ENCODE measurements around the gene DCUN1D2. TPM values are rescaled to one million over a fixed set of nuclear protein-coding genes. Genes with fewer than 3 reads are reported as not detected.
"Not testable (repeated sequence)": the region's sequence is repeated elsewhere in the genome, so short reads cannot be mapped to it uniquely, and the experiment has no call there.

Gene DCUN1D2
- total RNA-seq, 1 donor from 2014 or later = 23.8 TPM

DNA sequence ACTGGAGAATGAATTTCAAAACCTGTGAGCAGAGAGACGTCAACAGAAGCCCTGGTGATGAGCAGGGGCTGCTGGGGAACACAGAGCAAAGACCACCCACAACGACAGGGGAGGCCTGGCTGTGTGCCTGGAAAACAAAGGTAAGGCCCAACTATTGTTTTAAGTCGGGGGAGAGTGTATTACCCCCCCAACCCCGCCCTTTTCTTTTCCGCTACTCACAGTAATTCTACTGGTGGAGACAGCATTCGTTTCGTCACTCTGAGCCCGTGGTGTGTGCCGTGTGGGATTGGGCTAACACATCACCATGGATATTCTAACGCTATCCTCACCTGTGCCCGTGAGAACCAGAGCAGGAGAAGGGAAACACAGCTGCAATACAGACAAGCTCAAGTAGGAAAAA is 18.7 kb downstream of the DCUN1D2 start:
- Mint-ChIP-seq H3K4me3 (no peak overlapping the region), H3K27ac (no peak overlapping the region), H3K36me3 (peaks cover 54% of the 10 kb centered on the region), H3K27me3 (ENCODE audit: insufficient read depth, low read depth) (peaks cover 3% of the 10 kb centered on the region), H3K4me1 (peaks cover 26% of the 10 kb centered on the region), H3K9me3 (peaks cover 10% of the 10 kb centered on the region)
- no peak overlapping the region for H2AFZ ChIP-seq (replicated peaks)
- peaks cover 3% of the 10 kb centered on the region for H3K36me3 ChIP-seq
- no peaks in the 10 kb centered on the region for H4K20me1 ChIP-seq (ENCODE audit: low read depth)
- TF ChIP-seq EZH2phosphoT487 (IDR thresholded peaks at IDR 0.05) = no peak
- TF ChIP-seq EZH2 (IDR thresholded peaks at IDR 0.05) = no peak
- TF ChIP-seq, protein P1, sequence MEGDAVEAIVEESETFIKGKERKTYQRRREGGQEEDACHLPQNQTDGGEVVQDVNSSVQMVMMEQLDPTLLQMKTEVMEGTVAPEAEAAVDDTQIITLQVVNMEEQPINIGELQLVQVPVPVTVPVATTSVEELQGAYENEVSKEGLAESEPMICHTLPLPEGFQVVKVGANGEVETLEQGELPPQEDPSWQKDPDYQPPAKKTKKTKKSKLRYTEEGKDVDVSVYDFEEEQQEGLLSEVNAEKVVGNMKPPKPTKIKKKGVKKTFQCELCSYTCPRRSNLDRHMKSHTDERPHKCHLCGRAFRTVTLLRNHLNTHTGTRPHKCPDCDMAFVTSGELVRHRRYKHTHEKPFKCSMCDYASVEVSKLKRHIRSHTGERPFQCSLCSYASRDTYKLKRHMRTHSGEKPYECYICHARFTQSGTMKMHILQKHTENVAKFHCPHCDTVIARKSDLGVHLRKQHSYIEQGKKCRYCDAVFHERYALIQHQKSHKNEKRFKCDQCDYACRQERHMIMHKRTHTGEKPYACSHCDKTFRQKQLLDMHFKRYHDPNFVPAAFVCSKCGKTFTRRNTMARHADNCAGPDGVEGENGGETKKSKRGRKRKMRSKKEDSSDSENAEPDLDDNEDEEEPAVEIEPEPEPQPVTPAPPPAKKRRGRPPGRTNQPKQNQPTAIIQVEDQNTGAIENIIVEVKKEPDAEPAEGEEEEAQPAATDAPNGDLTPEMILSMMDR (IDR thresholded peaks at IDR 0.05) = no peak
- no peak overlapping the region for H3K9ac ChIP-seq
- H3K9me3 ChIP-seq (ENCODE audit: low read depth) = no peaks in the 10 kb centered on the region
- no peaks in the 10 kb centered on the region for H3K27me3 ChIP-seq
- H3K4me2 ChIP-seq = no peak overlapping the region
- peaks cover 14% of the 10 kb centered on the region for H3K4me1 ChIP-seq
- H3K4me3 ChIP-seq = no peak overlapping the region
- H3K79me2 ChIP-seq (ENCODE audit: low read depth) = peaks cover 37% of the 10 kb centered on the region
- no peak overlapping the region for H3K27ac ChIP-seq
- H3F3A ChIP-seq (ENCODE audit: low read depth) = peaks cover 33% of the 10 kb centered on the region
- peak; percentile 24 for DNase-seq (ENCODE audit: low spot score)

DNA sequence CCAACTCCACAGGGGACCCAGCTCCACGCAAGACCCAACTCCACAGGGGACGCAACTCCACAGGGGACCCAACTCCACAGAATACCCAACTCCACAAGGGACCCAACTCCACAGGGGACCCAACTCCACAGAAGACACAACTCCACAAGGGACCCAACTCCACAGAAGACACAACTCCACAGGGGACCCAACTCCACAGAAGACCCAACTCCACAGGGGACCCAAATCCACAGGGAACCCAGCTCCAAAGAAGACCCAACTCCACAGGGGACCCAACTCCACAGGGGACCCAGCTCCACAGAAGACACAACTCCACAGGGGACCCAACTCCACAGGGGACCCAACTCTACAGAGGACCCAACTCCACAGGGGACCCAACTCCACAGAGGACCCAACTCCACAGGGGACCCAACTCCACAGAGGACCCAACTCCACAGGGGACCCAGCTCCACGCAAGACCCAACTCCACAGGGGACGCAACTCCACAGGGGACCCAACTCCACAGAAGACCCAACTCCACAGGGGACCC is 19.8 kb downstream of the DCUN1D2 start:
- Histone ChIP-seq H3K79me2 (ENCODE audit: low read depth) (peaks cover 37% of the 10 kb centered on the region), H3K4me1 (peaks cover 14% of the 10 kb centered on the region), H3F3A (ENCODE audit: low read depth) (peaks cover 33% of the 10 kb centered on the region)
- H3K27ac ChIP-seq; H3K4me3 ChIP-seq; H3K36me3 ChIP-seq; H3K4me3 Mint-ChIP-seq; H2AFZ ChIP-seq (replicated peaks); H3K4me2 ChIP-seq; H4K20me1 ChIP-seq (ENCODE audit: low read depth); DNase-seq (ENCODE audit: low spot score); H3K9me3 ChIP-seq (ENCODE audit: low read depth); H3K9ac ChIP-seq; H3K27me3 ChIP-seq; H3K27ac Mint-ChIP-seq; H3K27me3 Mint-ChIP-seq (ENCODE audit: insufficient read depth, low read depth): not testable (repeated sequence)
- Mint-ChIP-seq H3K9me3 (peaks cover 10% of the 10 kb centered on the region), H3K4me1 (peaks cover 26% of the 10 kb centered on the region), H3K36me3 (peaks cover 46% of the 10 kb centered on the region)

DNA sequence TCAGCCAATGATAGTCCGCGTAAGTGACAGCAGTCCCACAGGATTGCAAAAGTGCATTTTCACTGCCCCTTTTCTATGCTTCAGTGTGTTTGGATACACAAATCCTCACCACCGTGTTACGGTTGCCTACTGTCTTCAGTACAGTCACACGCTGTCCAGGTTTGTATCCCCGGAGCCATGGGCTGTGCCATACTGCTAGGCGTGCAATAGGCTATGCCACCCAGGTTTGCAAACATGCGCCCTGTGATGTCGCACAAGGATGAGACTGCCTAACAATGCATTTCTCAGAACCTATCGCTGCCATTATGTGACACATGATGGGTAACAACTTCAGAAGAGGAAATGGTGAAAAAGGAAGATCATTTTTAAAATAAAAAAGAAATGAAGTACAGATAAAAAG is 20.4 kb downstream of the DCUN1D2 start:
- peaks cover 3% of the 10 kb centered on the region for H3K36me3 ChIP-seq
- no peak for TF ChIP-seq EZH2phosphoT487 (IDR thresholded peaks at IDR 0.05)
- TF ChIP-seq, protein P1 (IDR thresholded peaks at IDR 0.05) = no peak
- no peak for TF ChIP-seq EZH2 (IDR thresholded peaks at IDR 0.05)
- no peaks in the 10 kb centered on the region for H4K20me1 ChIP-seq (ENCODE audit: low read depth)
- Mint-ChIP-seq H3K4me3 (no peak overlapping the region), H3K9me3 (peaks cover 10% of the 10 kb centered on the region), H3K36me3 (peaks cover 43% of the 10 kb centered on the region), H3K4me1 (peaks cover 26% of the 10 kb centered on the region), H3K27ac (peak overlapping the region; percentile 38), H3K27me3 (ENCODE audit: insufficient read depth, low read depth) (no peaks in the 10 kb centered on the region)
- peaks cover 33% of the 10 kb centered on the region for H3F3A ChIP-seq (ENCODE audit: low read depth)
- no peak overlapping the region for H2AFZ ChIP-seq (replicated peaks)
- no peak overlapping the region for H3K27ac ChIP-seq
- H3K4me1 ChIP-seq = peaks cover 14% of the 10 kb centered on the region
- no peak overlapping the region for H3K4me2 ChIP-seq
- no peak overlapping the region for H3K9ac ChIP-seq
- no peak overlapping the region for H3K4me3 ChIP-seq
- H3K9me3 ChIP-seq (ENCODE audit: low read depth) = no peaks in the 10 kb centered on the region
- DNase-seq (ENCODE audit: low spot score) = no peak
- H3K79me2 ChIP-seq (ENCODE audit: low read depth) = peaks cover 37% of the 10 kb centered on the region
- H3K27me3 ChIP-seq = no peaks in the 10 kb centered on the region

DNA sequence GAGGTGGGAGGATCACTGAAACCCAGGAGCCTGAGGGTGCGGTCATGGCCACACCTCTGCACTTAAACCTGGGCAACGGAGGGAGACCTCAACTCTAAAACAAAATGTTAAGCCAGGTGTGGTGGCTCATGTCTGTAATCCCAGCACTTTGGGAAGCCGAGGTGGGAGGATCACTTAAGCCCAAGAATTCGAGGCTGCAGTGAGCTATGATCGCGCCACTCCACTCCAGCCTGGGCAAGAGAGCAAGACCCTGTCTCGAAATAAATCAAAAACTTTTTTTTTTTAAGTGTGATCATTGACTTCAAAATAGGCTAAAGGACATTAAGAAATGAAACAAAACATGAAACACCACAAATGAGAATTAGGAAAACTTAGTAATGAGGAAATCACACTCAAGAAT is 20.9 kb downstream of the DCUN1D2 start:
- Histone ChIP-seq H3K27ac (peak overlapping the region; percentile 88), H3F3A (ENCODE audit: low read depth) (peaks cover 33% of the 10 kb centered on the region), H2AFZ (replicated peaks) (no peak overlapping the region), H3K4me1 (peaks cover 14% of the 10 kb centered on the region), H3K9ac (no peak overlapping the region), H3K9me3 (ENCODE audit: low read depth) (no peaks in the 10 kb centered on the region), H3K79me2 (ENCODE audit: low read depth) (peaks cover 37% of the 10 kb centered on the region), H3K36me3 (peaks cover 3% of the 10 kb centered on the region), H3K27me3 (no peaks in the 10 kb centered on the region), H3K4me2 (no peak overlapping the region), H4K20me1 (ENCODE audit: low read depth) (no peaks in the 10 kb centered on the region), H3K4me3 (no peak overlapping the region)
- TF ChIP-seq EZH2phosphoT487 (IDR thresholded peaks at IDR 0.05) (no peak), EZH2 (IDR thresholded peaks at IDR 0.05) (no peak)
- TF ChIP-seq, protein P1 (IDR thresholded peaks at IDR 0.05) = no peak
- peak overlapping the region; percentile 38 for H3K27ac Mint-ChIP-seq
- H3K9me3 Mint-ChIP-seq = peaks cover 10% of the 10 kb centered on the region
- DNase-seq (ENCODE audit: low spot score) = no peak
- peaks cover 26% of the 10 kb centered on the region for H3K4me1 Mint-ChIP-seq
- peak overlapping the region; percentile 70 for H3K4me3 Mint-ChIP-seq
- peaks cover 38% of the 10 kb centered on the region for H3K36me3 Mint-ChIP-seq
- no peaks in the 10 kb centered on the region for H3K27me3 Mint-ChIP-seq (ENCODE audit: insufficient read depth, low read depth)
